ENCODE data around the gene GNAZ. TPM values are rescaled to one million over a fixed set of nuclear protein-coding genes. Genes with fewer than 3 reads are reported as not detected.

The GNAZ gene
- total and polyA plus RNA-seq, 9 donors = 3.0 to 4.8 (median 3.7) TPM

DNA sequence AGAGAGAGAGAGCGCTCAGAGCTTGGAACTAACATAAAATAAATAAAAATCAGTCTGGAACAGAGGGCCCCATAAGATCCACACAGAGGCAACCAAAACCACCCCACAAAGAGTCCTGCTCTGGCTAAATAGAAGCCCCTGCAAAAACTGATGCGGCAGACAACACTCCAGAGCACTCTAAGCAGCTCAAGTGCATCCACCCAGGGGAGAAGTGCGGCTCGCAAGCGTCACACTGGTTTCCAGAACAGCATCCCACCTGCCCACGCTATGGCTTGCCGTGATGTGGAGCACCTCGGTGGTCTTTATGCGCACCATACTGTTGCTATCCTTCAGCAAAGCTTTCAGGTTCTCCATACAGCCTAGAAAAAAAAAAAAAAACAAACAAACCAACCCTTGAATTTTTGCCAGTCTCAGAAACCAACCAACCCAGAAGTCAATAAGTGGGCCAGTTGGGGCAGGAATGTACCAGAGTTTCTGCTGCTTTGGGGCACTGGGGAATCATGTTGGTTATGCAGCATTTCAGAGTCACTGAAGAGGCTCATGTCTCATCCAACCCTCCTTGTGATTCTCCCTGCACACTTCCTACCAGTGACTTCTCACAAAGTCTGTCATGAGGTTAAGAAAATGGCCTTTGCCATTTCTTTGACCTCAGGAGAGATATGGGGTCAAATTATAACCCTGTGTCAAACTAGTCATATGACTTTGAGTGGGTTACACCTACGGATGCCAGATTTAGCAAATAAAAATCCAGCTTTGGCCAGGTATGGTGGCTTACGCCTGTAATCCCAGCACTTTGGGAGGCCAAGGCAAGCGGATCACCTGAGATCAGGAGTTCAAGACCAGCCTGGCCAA is 68.5 kb downstream of the GNAZ start:
- no peak overlapping the region for H3K27ac ChIP-seq (ENCODE audit: low read length)
- DNase-seq = no peak
- WGBS (ENCODE audit: insufficient coverage) = 95% methylated on average over 9 of the region's 12 CpGs

DNA sequence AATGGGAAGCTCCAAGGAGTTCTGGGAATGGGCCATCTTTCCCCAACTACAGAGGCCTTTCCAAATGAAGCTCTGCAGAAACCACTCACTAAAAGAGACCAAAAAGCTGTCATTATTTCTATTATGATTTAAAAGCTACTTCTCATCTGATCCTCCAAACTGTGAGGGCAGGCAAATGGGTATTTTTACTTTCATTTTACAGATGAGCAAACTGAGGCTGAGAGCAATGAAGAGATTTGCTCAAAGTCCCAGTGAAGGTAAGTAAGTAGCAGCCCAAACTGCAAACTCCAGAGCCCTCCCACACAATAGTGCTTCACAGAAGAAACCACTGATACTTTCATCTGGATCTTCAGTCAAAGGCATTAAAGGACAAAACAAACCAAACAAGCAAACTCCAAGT is 70.1 kb downstream of the GNAZ start:
- peaks cover 2% of the 10 kb centered on the region for H3K27me3 ChIP-seq (ENCODE audit: control insufficient read depth, insufficient read depth, low read length)
- H3K4me3 ChIP-seq (ENCODE audit: low read length) = no peak overlapping the region
- H3K27ac ChIP-seq (ENCODE audit: low read length) = no peak overlapping the region
- peaks cover 17% of the 10 kb centered on the region for H3K4me1 ChIP-seq (ENCODE audit: control insufficient read depth, insufficient read depth, low read length)
- H3K36me3 ChIP-seq (ENCODE audit: control insufficient read depth, insufficient read depth, low read length) = no peaks in the 10 kb centered on the region
- no peak for DNase-seq
- H3K9me3 ChIP-seq (replicated peaks; ENCODE audit: control insufficient read depth, low read depth, low read length) = no peaks in the 10 kb centered on the region

More for the DNA sequence above, 68.5 kb downstream of the GNAZ start:
- peaks cover 10% of the 10 kb centered on the region for H3K4me1 ChIP-seq (ENCODE audit: control insufficient read depth, insufficient read depth, low read length)
- no peak overlapping the region for H3K4me3 ChIP-seq (ENCODE audit: low read length)
- H3K9me3 ChIP-seq (replicated peaks; ENCODE audit: control insufficient read depth, low read depth, low read length) = no peaks in the 10 kb centered on the region
- no peaks in the 10 kb centered on the region for H3K36me3 ChIP-seq (ENCODE audit: control insufficient read depth, insufficient read depth, low read length)
- no peaks in the 10 kb centered on the region for H3K27me3 ChIP-seq (ENCODE audit: control insufficient read depth, insufficient read depth, low read length)

DNA sequence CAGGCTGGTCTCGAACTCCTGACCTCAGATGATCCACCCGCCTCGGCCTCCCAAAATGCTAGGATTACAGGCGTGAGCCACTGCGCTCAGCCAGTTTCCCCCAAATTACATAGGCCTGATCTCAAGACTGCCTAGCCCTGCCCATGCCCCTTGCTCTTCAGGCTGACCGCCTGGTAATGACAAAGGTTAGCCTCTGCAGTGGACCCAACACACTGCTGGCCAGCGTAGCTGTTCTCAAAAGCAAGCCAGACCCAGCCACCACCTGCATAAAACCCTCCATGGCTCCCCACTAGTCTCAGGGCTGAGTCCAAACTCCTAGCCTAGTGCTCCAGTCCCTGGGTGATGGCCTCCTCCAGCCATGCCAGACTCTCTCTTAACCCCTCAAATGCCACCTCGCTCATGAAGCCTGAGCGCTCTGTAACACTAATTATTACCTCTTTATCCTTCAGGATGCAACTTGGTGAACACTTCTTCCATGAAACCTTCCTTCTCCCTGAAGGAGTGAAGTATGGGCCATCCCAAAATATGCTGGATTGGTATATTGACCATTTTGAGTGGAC is 72.3 kb downstream of the GNAZ start:
- Histone ChIP-seq H3K9me3 (replicated peaks; ENCODE audit: control insufficient read depth, low read depth, low read length) (no peaks in the 10 kb centered on the region), H3K27ac (ENCODE audit: low read length) (peak overlapping the region; percentile 32), H3K4me3 (ENCODE audit: low read length) (no peak overlapping the region), H3K27me3 (ENCODE audit: control insufficient read depth, insufficient read depth, low read length) (peaks cover 6% of the 10 kb centered on the region), H3K36me3 (ENCODE audit: control insufficient read depth, insufficient read depth, low read length) (no peaks in the 10 kb centered on the region), H3K4me1 (ENCODE audit: control insufficient read depth, insufficient read depth, low read length) (peaks cover 24% of the 10 kb centered on the region)
- DNase-seq = no peak
- 73% methylated on average over 8 of the region's 9 CpGs for WGBS (ENCODE audit: insufficient coverage)

DNA sequence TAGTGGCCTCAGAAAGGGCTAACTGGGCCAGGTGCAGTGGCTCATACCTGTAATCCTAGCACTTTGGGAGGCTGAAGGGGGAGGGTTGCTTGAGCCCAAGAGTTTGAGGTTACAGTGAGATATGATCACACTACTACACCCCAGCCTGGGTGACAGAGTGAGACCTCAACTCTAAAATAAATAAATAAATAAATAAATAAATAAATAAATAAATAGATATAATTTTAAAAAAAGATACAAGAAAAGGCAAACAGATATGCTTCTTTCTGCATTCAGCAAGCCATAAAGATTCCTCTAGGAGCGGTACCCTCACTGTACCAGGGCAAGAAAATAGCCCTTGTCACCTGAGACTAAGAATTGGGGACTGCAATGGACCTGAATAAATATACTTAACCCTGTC is 72.8 kb downstream of the GNAZ start:
- WGBS (ENCODE audit: insufficient coverage) = no CpG with 5 or more reads among the region's 1 CpG
- Histone ChIP-seq H3K4me3 (ENCODE audit: low read length) (no peak overlapping the region), H3K27ac (ENCODE audit: low read length) (no peak overlapping the region), H3K36me3 (ENCODE audit: control insufficient read depth, insufficient read depth, low read length) (no peaks in the 10 kb centered on the region), H3K27me3 (ENCODE audit: control insufficient read depth, insufficient read depth, low read length) (peaks cover 6% of the 10 kb centered on the region), H3K4me1 (ENCODE audit: control insufficient read depth, insufficient read depth, low read length) (peaks cover 24% of the 10 kb centered on the region), H3K9me3 (replicated peaks; ENCODE audit: control insufficient read depth, low read depth, low read length) (no peaks in the 10 kb centered on the region)
- DNase-seq = no peak

DNA sequence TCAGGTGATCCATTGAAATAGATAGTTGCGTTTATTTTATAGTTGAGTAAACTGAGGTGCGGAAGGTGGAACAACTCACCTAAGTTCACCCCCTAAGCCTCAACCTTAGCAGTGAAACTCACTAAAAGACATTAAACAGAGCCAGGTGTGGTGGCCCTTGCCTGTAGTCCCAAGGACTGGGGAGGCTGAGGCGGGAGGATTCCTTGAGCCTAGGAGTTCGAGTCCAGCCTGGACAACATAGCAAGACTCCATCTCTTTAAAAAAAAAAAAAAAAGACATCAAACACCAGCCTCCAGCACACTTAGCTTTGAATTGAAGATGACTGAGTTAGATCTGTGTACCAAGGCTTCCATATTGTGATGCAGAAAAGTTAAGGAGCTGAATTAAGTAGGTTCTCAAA is 74.1 kb downstream of the GNAZ start:
- H3K4me3 ChIP-seq (ENCODE audit: low read length) = no peak overlapping the region
- H3K9me3 ChIP-seq (replicated peaks; ENCODE audit: control insufficient read depth, low read depth, low read length) = no peaks in the 10 kb centered on the region
- H3K4me1 ChIP-seq (ENCODE audit: control insufficient read depth, insufficient read depth, low read length) = peaks cover 24% of the 10 kb centered on the region
- no CpG with 5 or more reads among the region's 4 CpGs for WGBS (ENCODE audit: insufficient coverage)
- H3K27ac ChIP-seq (ENCODE audit: low read length) = no peak overlapping the region
- no peaks in the 10 kb centered on the region for H3K36me3 ChIP-seq (ENCODE audit: control insufficient read depth, insufficient read depth, low read length)
- peaks cover 6% of the 10 kb centered on the region for H3K27me3 ChIP-seq (ENCODE audit: control insufficient read depth, insufficient read depth, low read length)
- DNase-seq = no peak

DNA sequence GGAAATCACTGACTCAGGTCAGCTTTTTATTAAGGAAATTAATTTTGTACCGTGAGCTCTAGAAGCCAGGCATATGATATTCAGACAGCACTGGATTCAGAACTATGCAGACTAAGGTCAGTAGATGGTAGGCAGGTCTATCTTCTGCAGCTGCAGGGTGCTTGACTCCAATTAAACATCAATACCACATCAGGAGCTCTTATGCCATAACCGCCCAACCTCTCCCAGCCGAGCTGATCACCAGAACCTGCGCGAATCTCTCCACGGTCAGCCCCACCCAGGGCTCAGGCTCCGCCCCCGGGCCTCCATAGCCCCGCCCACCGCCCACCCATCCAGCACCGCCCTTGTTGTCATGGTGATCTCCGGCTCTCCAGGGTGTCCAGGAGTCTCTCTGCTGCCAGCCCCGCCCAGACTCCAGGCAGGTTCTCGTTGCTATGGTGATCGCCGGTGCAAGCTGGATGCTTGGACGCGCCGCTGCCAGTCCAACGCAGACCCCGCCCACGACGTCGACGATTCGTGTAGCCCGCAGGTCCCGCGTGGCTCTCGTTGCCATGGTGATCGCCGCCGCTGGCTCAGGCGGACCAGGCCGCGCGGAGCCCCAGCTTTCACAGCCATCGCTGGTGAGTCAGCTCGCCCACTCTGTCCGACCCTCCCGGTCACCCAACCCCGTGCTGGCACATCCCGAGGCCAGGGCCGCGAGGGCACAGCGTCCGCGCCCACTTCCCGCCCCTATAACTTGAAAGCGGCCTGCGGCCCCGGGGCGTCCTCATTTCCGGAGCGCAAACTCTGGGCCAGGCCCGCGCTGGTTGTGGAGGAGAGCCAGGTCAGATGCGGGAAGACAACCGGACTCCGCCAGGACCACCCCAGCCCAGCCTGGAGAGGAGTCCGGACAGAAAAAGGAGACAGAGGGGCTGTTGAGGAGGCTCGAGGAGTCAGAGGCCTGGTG is 74.9 kb downstream of the GNAZ start, which contains the start of gene RAB36:
Gene RAB36 (plus strand): TSS at position 546 of the 946 bp plus-strand sequence. CDS start 1,140 bp downstream, outside the sequence.
- H3K27ac ChIP-seq (ENCODE audit: low read length) = peak within 1 kb of the TSS; percentile 69
- no peaks in the 10 kb centered on the region for H3K9me3 ChIP-seq (replicated peaks; ENCODE audit: control insufficient read depth, low read depth, low read length)
- H3K4me3 ChIP-seq (ENCODE audit: low read length) = peak within 1 kb of the TSS; percentile 47
- no peaks in the 10 kb centered on the region for H3K36me3 ChIP-seq (ENCODE audit: control insufficient read depth, insufficient read depth, low read length)
- H3K4me1 ChIP-seq (ENCODE audit: control insufficient read depth, insufficient read depth, low read length) = peaks cover 24% of the 10 kb centered on the region
- H3K27me3 ChIP-seq (ENCODE audit: control insufficient read depth, insufficient read depth, low read length) = peaks cover 6% of the 10 kb centered on the region
- 1% methylated on average over 57 of the region's 62 CpGs for WGBS (ENCODE audit: insufficient coverage)
- DNase-seq = peak; percentile 96

DNA sequence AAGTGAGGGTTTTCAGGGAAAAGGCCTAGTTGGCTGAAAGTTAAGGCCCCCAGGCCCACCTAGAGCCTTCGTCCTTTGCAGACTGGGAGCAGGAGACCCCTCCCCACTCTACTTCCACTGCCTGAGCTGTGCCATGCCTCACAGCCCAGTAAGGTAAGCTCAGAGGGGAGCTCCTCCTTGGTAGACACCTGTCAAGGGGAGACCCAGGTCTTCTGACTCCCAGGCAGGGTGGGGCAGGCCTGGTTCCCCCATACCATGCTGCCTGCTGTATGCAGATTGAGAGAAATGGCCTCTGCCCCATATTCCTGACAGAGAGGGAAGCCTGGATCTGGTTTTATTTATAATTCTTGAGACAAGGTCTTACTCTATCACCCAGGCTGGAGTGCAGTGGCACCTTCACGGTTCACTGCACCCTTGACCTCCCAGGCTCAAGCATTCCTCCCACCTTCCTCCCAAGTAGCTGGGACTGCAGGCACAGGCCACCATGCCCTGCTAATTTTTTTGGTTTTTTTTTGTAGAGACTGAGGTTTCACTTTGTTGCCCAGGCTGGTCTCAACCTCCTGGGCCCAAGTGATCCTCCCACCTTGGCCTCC is 75.7 kb downstream of the GNAZ start:
- Histone ChIP-seq H3K4me3 (ENCODE audit: low read length) (peak overlapping the region; percentile 47), H3K27me3 (ENCODE audit: control insufficient read depth, insufficient read depth, low read length) (peaks cover 6% of the 10 kb centered on the region), H3K27ac (ENCODE audit: low read length) (peak overlapping the region; percentile 69), H3K36me3 (ENCODE audit: control insufficient read depth, insufficient read depth, low read length) (no peaks in the 10 kb centered on the region), H3K9me3 (replicated peaks; ENCODE audit: control insufficient read depth, low read depth, low read length) (no peaks in the 10 kb centered on the region), H3K4me1 (ENCODE audit: control insufficient read depth, insufficient read depth, low read length) (peaks cover 24% of the 10 kb centered on the region)
- no CpG with 5 or more reads among the region's 2 CpGs for WGBS (ENCODE audit: insufficient coverage)
- DNase-seq = no peak

DNA sequence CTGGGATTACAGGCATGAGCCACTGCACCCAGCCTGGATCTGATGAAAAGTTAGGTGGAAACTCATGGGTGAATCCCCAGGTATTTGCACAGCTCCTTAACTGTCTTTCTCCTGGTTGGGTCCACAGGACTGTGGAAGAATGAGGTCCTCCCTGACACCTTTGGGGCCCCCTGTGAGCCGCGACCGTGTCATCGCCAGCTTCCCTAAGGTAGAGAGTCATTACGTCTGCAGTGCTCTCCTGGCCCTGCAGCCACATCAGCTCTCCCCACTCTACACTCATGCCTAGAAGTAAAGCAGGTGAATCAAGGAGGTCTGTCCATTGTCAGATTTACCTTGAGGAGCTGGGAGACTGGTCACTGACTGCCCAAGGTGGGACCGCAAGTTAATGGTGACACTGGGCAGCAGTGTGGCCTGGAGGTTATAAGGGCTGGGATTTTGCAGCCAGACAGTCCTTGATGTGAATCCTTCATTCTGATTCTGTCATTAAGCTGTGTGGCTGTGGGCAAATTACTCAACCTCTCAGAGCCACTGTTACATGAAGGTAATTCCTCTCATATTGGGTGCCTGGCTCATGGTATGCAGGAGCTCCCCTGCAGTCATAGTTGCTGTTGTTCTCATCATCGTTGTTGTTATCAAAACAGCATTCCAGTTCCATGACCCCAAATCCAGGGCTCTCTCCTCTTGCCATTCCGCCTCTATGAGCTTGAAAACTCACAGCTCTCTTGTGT is 76.3 kb downstream of the GNAZ start:
- DNase-seq = no peak
- 53% methylated on average over 3 of the region's 8 CpGs for WGBS (ENCODE audit: insufficient coverage)
- peaks cover 6% of the 10 kb centered on the region for H3K27me3 ChIP-seq (ENCODE audit: control insufficient read depth, insufficient read depth, low read length)
- H3K27ac ChIP-seq (ENCODE audit: low read length) = no peak overlapping the region
- no peaks in the 10 kb centered on the region for H3K9me3 ChIP-seq (replicated peaks; ENCODE audit: control insufficient read depth, low read depth, low read length)
- H3K36me3 ChIP-seq (ENCODE audit: control insufficient read depth, insufficient read depth, low read length) = no peaks in the 10 kb centered on the region
- peaks cover 20% of the 10 kb centered on the region for H3K4me1 ChIP-seq (ENCODE audit: control insufficient read depth, insufficient read depth, low read length)
- no peak overlapping the region for H3K4me3 ChIP-seq (ENCODE audit: low read length)

DNA sequence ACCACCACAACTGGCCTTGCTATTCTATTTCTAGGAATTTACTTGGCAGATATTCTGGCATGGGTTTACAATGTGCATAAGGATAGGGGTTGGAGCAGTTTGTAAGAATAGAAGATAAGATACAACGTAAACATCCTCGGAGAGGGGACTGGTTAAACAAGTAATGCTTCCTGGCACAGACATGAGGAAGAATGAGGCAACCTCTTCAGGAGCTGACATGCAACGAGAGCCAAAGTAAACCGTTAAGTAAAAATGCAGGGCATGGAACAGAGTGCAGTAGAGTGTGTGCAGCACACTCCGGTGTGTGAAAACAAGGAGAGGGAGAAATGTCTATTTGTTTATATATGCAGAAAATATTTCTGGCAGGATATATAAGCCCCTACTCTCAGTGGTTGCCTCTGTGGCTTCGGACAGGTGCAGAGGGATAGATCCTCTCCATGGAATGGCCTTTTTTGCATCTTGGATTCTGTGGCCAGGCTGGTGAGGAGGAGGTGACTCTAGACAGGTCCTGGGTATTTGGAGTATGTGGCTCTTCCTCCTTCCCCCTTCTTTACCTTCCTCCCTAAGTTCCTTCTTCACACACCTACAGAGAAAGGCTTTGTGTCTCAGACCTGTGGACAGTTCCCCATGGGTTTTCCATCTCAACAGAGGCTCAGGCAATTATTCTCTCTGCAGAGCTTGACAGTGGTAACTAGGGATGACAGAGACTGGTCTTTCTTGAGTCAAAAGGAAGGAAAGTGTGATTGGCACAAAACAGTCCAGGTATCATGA is 77.5 kb downstream of the GNAZ start:
- Histone ChIP-seq H3K27me3 (ENCODE audit: control insufficient read depth, insufficient read depth, low read length) (peaks cover 8% of the 10 kb centered on the region), H3K27ac (ENCODE audit: low read length) (no peak overlapping the region), H3K9me3 (replicated peaks; ENCODE audit: control insufficient read depth, low read depth, low read length) (no peaks in the 10 kb centered on the region), H3K36me3 (ENCODE audit: control insufficient read depth, insufficient read depth, low read length) (no peaks in the 10 kb centered on the region), H3K4me1 (ENCODE audit: control insufficient read depth, insufficient read depth, low read length) (peaks cover 14% of the 10 kb centered on the region), H3K4me3 (ENCODE audit: low read length) (no peak overlapping the region)
- 24% methylated on average over 5 of the region's 6 CpGs for WGBS (ENCODE audit: insufficient coverage)
- peak; percentile 28 for DNase-seq
